Body of pancreas (tissue), 4 donors: Measurements from ENCODE around the gene RSRP1. TPM values are rescaled to one million over a fixed set of nuclear protein-coding genes. Genes with fewer than 3 reads are reported as not detected.
A peak's percentile ranks its signal among the peaks of the same experiment; 100 is the strongest.

ENCODE experiments used
- ATAC-seq: fragments of 150-250 bp; one replicate; pipeline ENCODE4 v1.9.1; 2016
- DNase-seq, 4 donors: peaks; one replicate each; pipeline ENCODE4 v3.0.0-alpha.2; 2019
- H3K27ac ChIP-seq, 4 donors: fragments of 200-600 bp; sonication (generic); 1 replicate in 3 of 4; 2 replicates in 1 of 4; pipeline versions ENCODE4 v1.5.1 to v1.6.1; 2016 to 2019; ENCODE audit warnings: mild to moderate bottlenecking in 1 of 4, mixed read lengths in 1 of 4, moderate library complexity in 1 of 4
- H3K27me3 ChIP-seq, 2 donors: fragments of 200-600 bp; sonication (generic); one replicate each; pipeline ENCODE4 v1.6.0; 2016; ENCODE audit warnings: mild to moderate bottlenecking in 1 of 2
- H3K36me3 ChIP-seq, 2 donors: fragments of 200-600 bp; sonication (generic); replicated peaks in 1 of 2; 2 replicates each; pipeline ENCODE4 v1.5.1; 2016; ENCODE audit warnings: low read depth in 2 of 2; ENCODE audit not compliant: insufficient read depth in 1 of 2
- H3K4me1 ChIP-seq: fragments of 200-600 bp; sonication (generic); one replicate; pipeline ENCODE4 v1.6.0; 2016
- H3K4me3 ChIP-seq, 2 donors: fragments of 200-600 bp; sonication (generic); 1 replicate in 1 of 2; 2 replicates in 1 of 2; pipeline ENCODE4 v1.5.1; 2016 to 2019
- H3K9me3 ChIP-seq, 3 donors: fragments of 200-600 bp; sonication (generic); 1 replicate in 2 of 3; 2 replicates in 1 of 3; pipeline ENCODE4 v1.5.1; 2016
- CTCF ChIP-seq, 7 experiments: fragments of 450-650 bp in 4 of 7; fragments of 200-600 bp in 3 of 7; sonication (generic) in 3 of 7; IDR thresholded peaks; one replicate each; pipeline ENCODE4 v1.5.1; 2016 to 2019; ENCODE audit warnings: antibody characterized with exemption in 7 of 7
- POLR2A ChIP-seq, 3 donors: fragments of 450-650 bp; IDR thresholded peaks; one replicate each; pipeline ENCODE4 v1.6.1; 2016; ENCODE audit warnings: antibody characterized with exemption in 3 of 3, mild to moderate bottlenecking in 2 of 3
- WGBS, 2 donors: methylation state at CpG; one replicate each; pipeline ENCODE4 v1.1.5; 2017; 5-methylcytosine and 5-hydroxymethylcytosine counted together
- intact Hi-C: fragments of 100-400 bp; cut with DNase I; formaldehyde crosslinking; loops from one replicate; pipeline ENCODE4 v1.15.1; 2023
- total RNA-seq, 2 donors: library from RNA; depleted of rRNA; stranded (reverse); fragments of >200 nt; gene quantifications; one replicate each; pipeline ENCODE4 v1.1.0, GENCODE V29; 2016

The RSRP1 gene
- total RNA-seq, 2 donors from 2014 or later: 94.4 to 158 TPM

- WGBS, 2 donors: 69 to 77% methylated on average over 7 of the region's 7 CpGs
- DNase-seq: no peak
- TF ChIP-seq CTCF (IDR thresholded peaks at IDR 0.05) (no peak), POLR2A (IDR thresholded peaks at IDR 0.05) (no peak)
- no peak overlapping the region for H3K27ac ChIP-seq
- intact Hi-C loops: no loop called here
- no peak overlapping the region for H3K4me3 ChIP-seq
- no peaks in the 10 kb centered on the region for H3K4me1 ChIP-seq
- no peaks in the 10 kb centered on the region for H3K36me3 ChIP-seq
- H3K9me3 ChIP-seq: no peaks in the 10 kb centered on the region
- no peaks in the 10 kb centered on the region for H3K27me3 ChIP-seq
- no peak for ATAC-seq
These were observed 50.4 kb downstream of the RSRP1 start for GRCh38 chr1:25196830-25197229.

GRCh38 chr1:25195835-25196234 lies 51.4 kb downstream of the RSRP1 start:
- Histone ChIP-seq H3K27me3 (no peaks in the 10 kb centered on the region), H3K4me1 (no peaks in the 10 kb centered on the region), H3K27ac (no peak overlapping the region), H3K4me3 (no peak overlapping the region), H3K9me3 (no peaks in the 10 kb centered on the region), H3K36me3 (no peaks in the 10 kb centered on the region)
- DNase-seq (no peak), ATAC-seq (no peak)
- 73 to 78% methylated on average over 5 to 6 of the region's 6 CpGs for WGBS, 2 donors
- intact Hi-C loops: no loop called here
- no peak for TF ChIP-seq POLR2A (IDR thresholded peaks at IDR 0.05)
- no peak for TF ChIP-seq CTCF (IDR thresholded peaks at IDR 0.05)

DNA sequence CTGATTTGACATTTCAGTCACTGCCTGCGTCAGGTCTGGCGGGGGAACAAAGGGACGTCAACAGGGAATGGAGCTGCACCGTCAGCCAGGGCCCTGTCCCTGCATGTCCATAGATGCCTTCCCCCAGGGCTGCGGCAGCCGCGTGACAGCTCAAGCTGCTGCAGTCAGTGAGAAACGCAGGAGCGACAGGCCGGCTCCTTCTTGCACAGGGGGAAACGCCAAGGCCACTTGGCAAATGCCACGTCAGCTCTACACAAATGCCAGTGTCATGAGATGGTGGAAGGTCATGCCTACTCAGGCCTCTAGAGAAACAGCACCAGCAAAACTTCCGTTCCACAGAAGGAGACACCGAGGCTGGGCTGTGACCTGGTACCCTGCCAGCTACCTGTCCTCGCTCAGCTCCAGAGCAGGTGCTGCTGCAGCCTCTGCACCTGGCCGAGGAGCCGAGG lies 52.7 kb downstream of the RSRP1 start:
- 55 to 66% methylated on average over 11 to 17 of the region's 17 CpGs for WGBS, 2 donors
- no peaks in the 10 kb centered on the region for H3K4me1 ChIP-seq
- TF ChIP-seq POLR2A (IDR thresholded peaks at IDR 0.05) (no peak), CTCF (IDR thresholded peaks at IDR 0.05) (no peak)
- intact Hi-C loops: no loop called here
- H3K27me3 ChIP-seq: no peaks in the 10 kb centered on the region
- H3K36me3 ChIP-seq: no peaks in the 10 kb centered on the region
- DNase-seq (peak in 1 of 4 donors; percentile 14), ATAC-seq (no peak)
- H3K9me3 ChIP-seq: no peaks in the 10 kb centered on the region
- no peak overlapping the region for H3K27ac ChIP-seq
- no peak overlapping the region for H3K4me3 ChIP-seq

- intact Hi-C loops: no loop called here
- 80 to 82% methylated on average over 8 of the region's 8 CpGs for WGBS, 2 donors
These were observed 53.2 kb downstream of the RSRP1 start for GRCh38 chr1:25194054-25194453.

More at GRCh38 chr1:25194054-25194453, 53.2 kb downstream of the RSRP1 start:
- Histone ChIP-seq H3K27me3 (no peaks in the 10 kb centered on the region), H3K4me3 (no peak overlapping the region), H3K4me1 (no peaks in the 10 kb centered on the region), H3K9me3 (no peaks in the 10 kb centered on the region), H3K36me3 (no peaks in the 10 kb centered on the region), H3K27ac (no peak overlapping the region)
- no peak for DNase-seq
- ATAC-seq: no peak
- TF ChIP-seq POLR2A (IDR thresholded peaks at IDR 0.05): no peak
- no peak for TF ChIP-seq CTCF (IDR thresholded peaks at IDR 0.05)
